Smooth muscle cell (in vitro differentiated cells): ENCODE data around the gene LMNTD1. TPM values are rescaled to one million over a fixed set of nuclear protein-coding genes. Genes with fewer than 3 reads are reported as not detected.
A peak's percentile ranks its signal among the peaks of the same experiment; 100 is the strongest.

Experiments
- DNase-seq: peaks from one replicate; lab custom pipeline; 2025; ENCODE audit not compliant: unreplicated experiment; lab: John Stamatoyannopoulos, UW
- H2AFZ ChIP-seq: fragments of 200-600 bp; sonication (generic); 2 replicates; pipeline ENCODE4 v1.6.0; 2016; ENCODE audit warnings: antibody characterized with exemption, low read depth, mild to moderate bottlenecking
- H3F3A ChIP-seq: fragments of 200-600 bp; sonication (generic); 2 replicates; pipeline ENCODE4 v1.6.0; 2017; ENCODE audit warnings: antibody characterized with exemption, low read depth
- H3K27ac ChIP-seq: fragments of 200-600 bp; sonication (generic); 2 replicates; pipeline ENCODE4 v1.5.1; 2016; ENCODE audit warnings: low read depth, mild to moderate bottlenecking
- H3K27me3 ChIP-seq: fragments of 200-600 bp; sonication (generic); 2 replicates; pipeline ENCODE4 v1.6.1; 2016; ENCODE audit warnings: low read depth, mild to moderate bottlenecking
- H3K36me3 ChIP-seq: fragments of 200-600 bp; sonication (generic); 2 replicates; pipeline ENCODE4 v1.5.1; 2016; ENCODE audit warnings: low read depth
- H3K4me1 ChIP-seq: fragments of 200-600 bp; sonication (generic); 2 replicates; pipeline ENCODE4 v1.5.1; 2016; ENCODE audit warnings: low read depth
- H3K4me2 ChIP-seq: fragments of 200-600 bp; sonication (generic); 2 replicates; pipeline ENCODE4 v1.6.0; 2016; ENCODE audit warnings: mild to moderate bottlenecking
- H3K4me3 ChIP-seq: fragments of 200-600 bp; sonication (generic); 2 replicates; pipeline ENCODE4 v1.5.1; 2016; ENCODE audit warnings: mild to moderate bottlenecking
- H3K79me2 ChIP-seq: fragments of 200-600 bp; sonication (generic); 2 replicates; pipeline ENCODE4 v1.6.0; 2016; ENCODE audit warnings: low read depth, mild to moderate bottlenecking
- H3K9ac ChIP-seq: fragments of 200-600 bp; sonication (generic); 2 replicates; pipeline ENCODE4 v1.6.0; 2016; ENCODE audit warnings: low read depth
- H3K9me3 ChIP-seq: fragments of 200-600 bp; sonication (generic); replicated peaks from 2 replicates; pipeline ENCODE4 v1.5.1; 2016; ENCODE audit warnings: low read depth
- H4K20me1 ChIP-seq: fragments of 200-600 bp; sonication (generic); 2 replicates; pipeline ENCODE4 v1.6.0; 2016; ENCODE audit warnings: low read depth
- WGBS: methylation state at CpG from one replicate; pipeline ENCODE4 v1.1.7; 2016; ENCODE audit warnings: low lambda C conversion rate; 5-methylcytosine and 5-hydroxymethylcytosine counted together
- polyA plus RNA-seq: library from polyadenylated mRNA; unstranded; fragments of >200 nt; fragmentation: Nextera tagmentation; extraction: Ambion mirVana; gene quantifications from 2 replicates; pipeline ENCODE4 v1.2.1, GENCODE V29; 2016
- total RNA-seq: library from RNA; depleted of rRNA; stranded (reverse); fragments of >200 nt; gene quantifications from 2 replicates; pipeline ENCODE4 v1.2.3, GENCODE V29; 2014
- TF ChIP-seq, protein P1 (sequence below): fragments of 200-600 bp; sonication (generic); IDR thresholded peaks from 2 replicates; pipeline ENCODE4 v1.5.1; 2017; ENCODE audit warnings: borderline replicate concordance, mild to moderate bottlenecking, antibody characterized with exemption; ENCODE audit not compliant: insufficient read depth, poor library complexity, severe bottlenecking

Gene LMNTD1
- total and polyA plus RNA-seq, 2 experiments from 2014 or later = not detected

DNA sequence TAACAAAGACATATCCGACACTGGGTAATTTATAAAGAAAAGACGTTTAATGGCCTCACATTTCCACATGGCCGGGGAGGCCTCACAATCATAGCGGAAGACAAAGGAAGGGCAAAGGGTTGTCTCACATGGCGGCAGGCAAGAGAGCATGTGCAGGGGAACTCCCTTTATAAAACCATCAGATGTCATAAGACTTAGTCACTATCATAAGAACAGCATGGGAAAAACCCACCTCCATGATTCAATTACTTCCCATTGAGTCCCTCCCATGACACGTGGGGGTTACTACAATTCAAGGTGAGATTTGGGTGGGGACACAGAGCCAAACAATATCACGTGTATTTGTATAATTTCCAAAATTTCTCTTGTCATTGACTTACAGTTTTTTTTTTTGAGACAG is 5.5 kb upstream of the LMNTD1 start:
- Histone ChIP-seq H3F3A (no peaks in the 10 kb centered on the region), H3K27ac (no peak overlapping the region), H3K36me3 (no peaks in the 10 kb centered on the region), H3K4me2 (no peak overlapping the region), H2AFZ (no peak overlapping the region), H4K20me1 (no peaks in the 10 kb centered on the region), H3K4me3 (no peak overlapping the region), H3K9ac (no peak overlapping the region), H3K4me1 (no peaks in the 10 kb centered on the region), H3K79me2 (no peaks in the 10 kb centered on the region), H3K27me3 (no peaks in the 10 kb centered on the region), H3K9me3 (no peaks in the 10 kb centered on the region)
- WGBS = 93% methylated on average over 7 of the region's 7 CpGs
- DNase-seq = no peak
- TF ChIP-seq, protein P1, sequence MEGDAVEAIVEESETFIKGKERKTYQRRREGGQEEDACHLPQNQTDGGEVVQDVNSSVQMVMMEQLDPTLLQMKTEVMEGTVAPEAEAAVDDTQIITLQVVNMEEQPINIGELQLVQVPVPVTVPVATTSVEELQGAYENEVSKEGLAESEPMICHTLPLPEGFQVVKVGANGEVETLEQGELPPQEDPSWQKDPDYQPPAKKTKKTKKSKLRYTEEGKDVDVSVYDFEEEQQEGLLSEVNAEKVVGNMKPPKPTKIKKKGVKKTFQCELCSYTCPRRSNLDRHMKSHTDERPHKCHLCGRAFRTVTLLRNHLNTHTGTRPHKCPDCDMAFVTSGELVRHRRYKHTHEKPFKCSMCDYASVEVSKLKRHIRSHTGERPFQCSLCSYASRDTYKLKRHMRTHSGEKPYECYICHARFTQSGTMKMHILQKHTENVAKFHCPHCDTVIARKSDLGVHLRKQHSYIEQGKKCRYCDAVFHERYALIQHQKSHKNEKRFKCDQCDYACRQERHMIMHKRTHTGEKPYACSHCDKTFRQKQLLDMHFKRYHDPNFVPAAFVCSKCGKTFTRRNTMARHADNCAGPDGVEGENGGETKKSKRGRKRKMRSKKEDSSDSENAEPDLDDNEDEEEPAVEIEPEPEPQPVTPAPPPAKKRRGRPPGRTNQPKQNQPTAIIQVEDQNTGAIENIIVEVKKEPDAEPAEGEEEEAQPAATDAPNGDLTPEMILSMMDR = no peak

DNA sequence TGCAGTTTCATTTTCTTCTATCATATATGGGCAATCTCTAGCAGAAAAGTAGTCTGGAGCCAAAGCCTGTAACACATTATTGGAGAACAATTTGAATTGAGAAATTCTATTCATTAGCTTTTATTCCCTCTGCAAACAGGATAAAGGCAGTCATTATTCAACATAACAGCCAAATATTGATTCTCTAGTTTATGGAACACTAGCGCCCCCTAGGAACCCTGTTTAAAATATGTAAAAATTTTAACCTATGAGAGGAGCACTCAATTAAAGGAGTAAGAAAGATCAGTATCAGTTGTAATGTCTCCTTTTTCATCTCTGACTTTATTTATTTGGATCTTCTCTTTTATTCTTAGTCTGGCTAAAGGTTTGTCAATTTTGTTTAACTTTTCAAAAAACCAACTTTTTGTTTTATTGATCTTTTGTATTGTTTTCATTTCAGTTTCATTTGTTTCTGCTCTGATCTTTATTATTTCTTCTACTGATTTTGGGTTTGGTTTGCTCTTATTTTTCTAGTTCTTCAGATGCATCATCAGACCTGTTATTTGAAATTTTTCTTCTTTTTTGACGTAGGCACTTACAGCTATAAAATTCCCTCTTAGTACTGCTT is 4.8 kb upstream of the LMNTD1 start:
- Histone ChIP-seq H3K4me1 (no peaks in the 10 kb centered on the region), H3K4me2 (no peak overlapping the region), H3K9ac (no peak overlapping the region), H3K79me2 (no peaks in the 10 kb centered on the region), H2AFZ (no peak overlapping the region), H3K4me3 (no peak overlapping the region), H4K20me1 (no peaks in the 10 kb centered on the region), H3K27me3 (no peaks in the 10 kb centered on the region), H3K36me3 (no peaks in the 10 kb centered on the region), H3K9me3 (no peaks in the 10 kb centered on the region), H3F3A (no peaks in the 10 kb centered on the region), H3K27ac (no peak overlapping the region)
- WGBS = 51% methylated on average over 2 of the region's 2 CpGs
- DNase-seq = no peak
- TF ChIP-seq, protein P1 = peak; percentile 59

DNA sequence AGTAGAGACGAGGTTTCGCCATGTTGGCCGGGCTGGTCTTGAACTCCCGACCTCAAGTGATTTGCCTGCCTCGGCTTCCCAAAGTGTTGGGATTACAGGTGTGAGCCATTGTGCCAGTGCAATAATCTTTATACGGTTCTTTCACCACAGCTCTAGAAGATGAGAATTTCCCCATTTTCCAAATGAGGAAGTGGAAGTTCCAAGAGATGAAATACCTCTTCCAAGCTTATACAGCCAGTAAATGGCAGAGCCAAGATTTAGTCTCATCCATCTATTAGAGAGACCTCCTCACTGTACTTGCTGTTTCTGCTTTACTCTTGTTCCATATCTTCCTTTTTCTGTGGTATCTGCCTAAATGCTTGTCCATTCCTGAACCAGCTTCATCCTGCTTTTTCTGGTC is 3.1 kb upstream of the LMNTD1 start:
- no peaks in the 10 kb centered on the region for H3K79me2 ChIP-seq
- H4K20me1 ChIP-seq = no peaks in the 10 kb centered on the region
- no peak overlapping the region for H3K9ac ChIP-seq
- H3K9me3 ChIP-seq = no peaks in the 10 kb centered on the region
- no peaks in the 10 kb centered on the region for H3K27me3 ChIP-seq
- H3K27ac ChIP-seq = no peak overlapping the region
- H3K4me1 ChIP-seq = no peaks in the 10 kb centered on the region
- TF ChIP-seq, protein P1 = no peak
- WGBS = 98% methylated on average over 6 of the region's 6 CpGs
- no peak overlapping the region for H2AFZ ChIP-seq
- no peaks in the 10 kb centered on the region for H3K36me3 ChIP-seq
- H3K4me2 ChIP-seq = no peak overlapping the region
- DNase-seq = no peak
- no peaks in the 10 kb centered on the region for H3F3A ChIP-seq
- no peak overlapping the region for H3K4me3 ChIP-seq

DNA sequence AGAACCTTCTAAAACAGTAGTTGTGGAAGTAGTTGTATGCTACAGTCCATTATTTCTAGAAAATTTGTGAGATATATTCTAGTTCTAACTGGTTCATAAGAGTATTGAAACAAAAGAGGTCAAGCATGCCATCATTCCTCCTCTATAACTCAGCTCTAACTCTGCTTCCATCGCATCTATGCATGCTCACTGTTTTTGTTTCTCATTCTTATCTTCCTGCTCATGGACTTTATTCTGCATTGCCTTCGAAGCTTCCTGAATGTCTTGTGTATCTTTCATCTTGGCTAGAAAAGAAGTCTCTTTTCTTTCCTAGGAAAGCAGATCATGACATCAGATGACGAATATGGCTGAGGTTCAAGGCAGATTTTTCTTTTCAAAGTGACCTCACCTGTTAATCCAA is 402 bp downstream of the LMNTD1 start:
- H3K9me3 ChIP-seq = no peaks in the 10 kb centered on the region
- H3K4me1 ChIP-seq = no peaks in the 10 kb centered on the region
- 89% methylated on average over 3 of the region's 3 CpGs for WGBS
- H2AFZ ChIP-seq = no peak overlapping the region
- DNase-seq = no peak
- H3K27ac ChIP-seq = no peak overlapping the region
- no peaks in the 10 kb centered on the region for H3K36me3 ChIP-seq
- H3F3A ChIP-seq = no peaks in the 10 kb centered on the region
- H3K9ac ChIP-seq = no peak overlapping the region
- no peak overlapping the region for H3K4me2 ChIP-seq
- TF ChIP-seq, protein P1 = no peak
- no peaks in the 10 kb centered on the region for H3K79me2 ChIP-seq
- no peak overlapping the region for H3K4me3 ChIP-seq
- H3K27me3 ChIP-seq = no peaks in the 10 kb centered on the region
- H4K20me1 ChIP-seq = no peaks in the 10 kb centered on the region
